OCI-LY1 (cell line): ENCODE measurements around the gene GRIN3B.

Experiments used
- EZH2 ChIP-seq: fragments of 200-600 bp; sonication (generic), shearing (Covaris generic); IDR thresholded peaks from 2 replicates; pipeline ENCODE4 v1.8.0; 2017; ENCODE audit warnings: borderline replicate concordance, mixed run types, mild to moderate bottlenecking, antibody characterized with exemption, low read length, moderate library complexity, mixed read lengths
- TF ChIP-seq, protein P1 (sequence below): fragments of 200-600 bp; sonication (generic), shearing (Covaris generic); IDR thresholded peaks from 2 replicates; pipeline ENCODE4 v1.5.1; 2017; ENCODE audit warnings: mild to moderate bottlenecking, antibody characterized with exemption, low read length, moderate library complexity, mixed read lengths

DNA sequence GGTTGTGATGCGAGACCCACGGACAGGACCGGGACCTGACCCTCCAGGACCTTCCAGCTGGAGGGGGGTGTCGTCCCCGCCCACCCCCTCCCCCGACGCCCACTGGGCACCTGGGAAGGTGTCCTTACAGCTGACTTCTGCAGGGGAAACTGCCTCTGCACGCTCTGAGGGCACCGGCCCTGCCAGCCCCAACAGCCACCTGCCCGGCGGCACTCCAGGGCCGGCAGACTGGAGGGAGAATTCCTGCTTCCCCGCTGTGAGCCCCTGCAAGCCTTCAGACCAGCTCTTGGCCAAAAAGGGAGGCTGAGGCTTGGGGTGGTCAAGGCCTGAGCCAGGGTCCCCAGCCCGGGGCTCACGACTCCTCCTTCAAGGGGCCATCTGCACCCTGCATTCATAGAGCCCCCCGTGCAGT is 27.4 kb downstream of the GRIN3B start:
- TF ChIP-seq, protein P1, sequence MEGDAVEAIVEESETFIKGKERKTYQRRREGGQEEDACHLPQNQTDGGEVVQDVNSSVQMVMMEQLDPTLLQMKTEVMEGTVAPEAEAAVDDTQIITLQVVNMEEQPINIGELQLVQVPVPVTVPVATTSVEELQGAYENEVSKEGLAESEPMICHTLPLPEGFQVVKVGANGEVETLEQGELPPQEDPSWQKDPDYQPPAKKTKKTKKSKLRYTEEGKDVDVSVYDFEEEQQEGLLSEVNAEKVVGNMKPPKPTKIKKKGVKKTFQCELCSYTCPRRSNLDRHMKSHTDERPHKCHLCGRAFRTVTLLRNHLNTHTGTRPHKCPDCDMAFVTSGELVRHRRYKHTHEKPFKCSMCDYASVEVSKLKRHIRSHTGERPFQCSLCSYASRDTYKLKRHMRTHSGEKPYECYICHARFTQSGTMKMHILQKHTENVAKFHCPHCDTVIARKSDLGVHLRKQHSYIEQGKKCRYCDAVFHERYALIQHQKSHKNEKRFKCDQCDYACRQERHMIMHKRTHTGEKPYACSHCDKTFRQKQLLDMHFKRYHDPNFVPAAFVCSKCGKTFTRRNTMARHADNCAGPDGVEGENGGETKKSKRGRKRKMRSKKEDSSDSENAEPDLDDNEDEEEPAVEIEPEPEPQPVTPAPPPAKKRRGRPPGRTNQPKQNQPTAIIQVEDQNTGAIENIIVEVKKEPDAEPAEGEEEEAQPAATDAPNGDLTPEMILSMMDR: no peak
- no peak for TF ChIP-seq EZH2
